GM10248 (cell line): ENCODE data around the gene MAN1A2.

Experiments used
- CTCF ChIA-PET: fragments of 300-600 bp; sonication (Branson Sonifier 250); formaldehyde crosslinking; extraction: SDS; loops from one replicate; lab custom pipeline; 2021; ENCODE audit warnings: antibody characterized with exemption; lab: Yijun Ruan, JAX
- POLR2A ChIA-PET: fragments of 350-650 bp; sonication (Branson Sonifier 250); formaldehyde crosslinking; extraction: SDS; loops from one replicate; lab custom pipeline; 2020; ENCODE audit warnings: antibody characterized with exemption; lab: Yijun Ruan, JAX
- DNase-seq: peaks from one replicate; pipeline ENCODE4 v3.0.0; 2012; ENCODE audit errors: extremely low spot score
- CTCF ChIP-seq: IDR thresholded peaks from 2 replicates; pipeline ENCODE4 v1.5.1; 2012; ENCODE audit warnings: mild to moderate bottlenecking, low read depth; ENCODE audit errors: extremely low read depth, missing control alignments, control extremely low read depth

Gene MAN1A2

GRCh38 chr1:117371441-117372151 is 4.3 kb downstream of the MAN1A2 start:
- ChIA-PET POLR2A (no interaction called here), CTCF (interaction anchor here (1.3 kb wide), 1 partner anchor 8 kb away, joined by 3 read pairs; no protein-coding TSS in a partner anchor)
- TF ChIP-seq CTCF, result no peak
- DNase-seq, result no peak

GRCh38 chr1:117372863-117373412 is 5.7 kb downstream of the MAN1A2 start:
- TF ChIP-seq CTCF, result no peak
- no peak for DNase-seq
- POLR2A ChIA-PET, result no interaction called here
- CTCF ChIA-PET, result interaction anchor here (0.9 to 1.3 kb wide), 3 partner anchors 10 to 26 kb away, joined by 3 read pairs; no protein-coding TSS in a partner anchor

GRCh38 chr1:117373932-117374331 is 6.7 kb downstream of the MAN1A2 start:
- no peak for TF ChIP-seq CTCF

GRCh38 chr1:117375327-117375726 is 8.1 kb downstream of the MAN1A2 start:
- POLR2A ChIA-PET, result no interaction called here
- TF ChIP-seq CTCF, result no peak
- no peak for DNase-seq
- CTCF ChIA-PET, result no interaction called here

More at GRCh38 chr1:117373932-117374331, 6.7 kb downstream of the MAN1A2 start:
- no peak for DNase-seq
- CTCF ChIA-PET, result interaction anchor here (0.8 to 1.0 kb wide), 3 partner anchors 14 to 25 kb away, joined by 3 read pairs; no protein-coding TSS in a partner anchor
- POLR2A ChIA-PET, result no interaction called here

- POLR2A ChIA-PET, result no interaction called here
- CTCF ChIA-PET, result interaction anchor here (1.2 to 1.4 kb wide), 2 partner anchors 12 to 20 kb away, joined by 3 to 4 read pairs; no protein-coding TSS in a partner anchor
- DNase-seq, result no peak
- no peak for TF ChIP-seq CTCF
These were observed 19.9 kb downstream of the MAN1A2 start for GRCh38 chr1:117387060-117387633.

GRCh38 chr1:117388328-117388727 is 21.1 kb downstream of the MAN1A2 start:
- no peak for TF ChIP-seq CTCF
- ChIA-PET POLR2A (no interaction called here), CTCF (interaction anchor here (1.0 kb wide), 1 partner anchor 15 kb away, joined by 3 read pairs; no protein-coding TSS in a partner anchor)
- DNase-seq, result no peak
